ENCODE measurements around the gene CUX1. TPM values are rescaled to one million over a fixed set of nuclear protein-coding genes. Genes with fewer than 3 reads are reported as not detected.

The CUX1 gene
- total and polyA plus RNA-seq, 12 donors: 34.5 to 176 (median 145) TPM

- no peaks in the 10 kb centered on the region for H3K36me3 ChIP-seq
- H3K9me3 ChIP-seq: no peaks in the 10 kb centered on the region
- no peak overlapping the region for H3K27ac ChIP-seq
- H3K27me3 ChIP-seq: no peaks in the 10 kb centered on the region
- intact Hi-C loops (cut with DNase I): loop anchor here in 1 of 10 donors (10.0 kb wide), 1 partner anchor 47 kb away; no protein-coding TSS in a partner anchor
- H3K4me1 ChIP-seq: peaks cover 8 to 66% (median 17%) of the 10 kb centered on the region in 9 donors
- no peak for DNase-seq
- WGBS, 2 donors: 92 to 93% methylated on average over 9 of the region's 9 CpGs
- H3K4me3 ChIP-seq: no peak overlapping the region
- ATAC-seq: no peak
- TF ChIP-seq, protein P1, sequence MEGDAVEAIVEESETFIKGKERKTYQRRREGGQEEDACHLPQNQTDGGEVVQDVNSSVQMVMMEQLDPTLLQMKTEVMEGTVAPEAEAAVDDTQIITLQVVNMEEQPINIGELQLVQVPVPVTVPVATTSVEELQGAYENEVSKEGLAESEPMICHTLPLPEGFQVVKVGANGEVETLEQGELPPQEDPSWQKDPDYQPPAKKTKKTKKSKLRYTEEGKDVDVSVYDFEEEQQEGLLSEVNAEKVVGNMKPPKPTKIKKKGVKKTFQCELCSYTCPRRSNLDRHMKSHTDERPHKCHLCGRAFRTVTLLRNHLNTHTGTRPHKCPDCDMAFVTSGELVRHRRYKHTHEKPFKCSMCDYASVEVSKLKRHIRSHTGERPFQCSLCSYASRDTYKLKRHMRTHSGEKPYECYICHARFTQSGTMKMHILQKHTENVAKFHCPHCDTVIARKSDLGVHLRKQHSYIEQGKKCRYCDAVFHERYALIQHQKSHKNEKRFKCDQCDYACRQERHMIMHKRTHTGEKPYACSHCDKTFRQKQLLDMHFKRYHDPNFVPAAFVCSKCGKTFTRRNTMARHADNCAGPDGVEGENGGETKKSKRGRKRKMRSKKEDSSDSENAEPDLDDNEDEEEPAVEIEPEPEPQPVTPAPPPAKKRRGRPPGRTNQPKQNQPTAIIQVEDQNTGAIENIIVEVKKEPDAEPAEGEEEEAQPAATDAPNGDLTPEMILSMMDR (IDR thresholded peaks at IDR 0.05): no peak
Measured at GRCh38 chr7:101871351-101871750, 53.9 kb downstream of the CUX1 start.

GRCh38 chr7:101874028-101874427, 56.6 kb downstream of the CUX1 start:
- ATAC-seq (no peak), DNase-seq (no peak)
- no peaks in the 10 kb centered on the region for H3K27me3 ChIP-seq
- no peaks in the 10 kb centered on the region for H3K36me3 ChIP-seq
- WGBS, 2 donors: 51 to 52% methylated on average over 5 of the region's 5 CpGs
- intact Hi-C loops (cut with DNase I): loop anchor here in 1 of 10 donors (10.0 kb wide), 1 partner anchor 49 kb away; no protein-coding TSS in a partner anchor
- peak overlapping the region in 2 of 10 donors; percentile 26 to 68 for H3K27ac ChIP-seq
- TF ChIP-seq, protein P1 (IDR thresholded peaks at IDR 0.05): no peak
- H3K9me3 ChIP-seq: no peaks in the 10 kb centered on the region
- H3K4me1 ChIP-seq: peaks cover 8 to 57% (median 21%) of the 10 kb centered on the region in 9 donors
- H3K4me3 ChIP-seq: no peak overlapping the region

DNA sequence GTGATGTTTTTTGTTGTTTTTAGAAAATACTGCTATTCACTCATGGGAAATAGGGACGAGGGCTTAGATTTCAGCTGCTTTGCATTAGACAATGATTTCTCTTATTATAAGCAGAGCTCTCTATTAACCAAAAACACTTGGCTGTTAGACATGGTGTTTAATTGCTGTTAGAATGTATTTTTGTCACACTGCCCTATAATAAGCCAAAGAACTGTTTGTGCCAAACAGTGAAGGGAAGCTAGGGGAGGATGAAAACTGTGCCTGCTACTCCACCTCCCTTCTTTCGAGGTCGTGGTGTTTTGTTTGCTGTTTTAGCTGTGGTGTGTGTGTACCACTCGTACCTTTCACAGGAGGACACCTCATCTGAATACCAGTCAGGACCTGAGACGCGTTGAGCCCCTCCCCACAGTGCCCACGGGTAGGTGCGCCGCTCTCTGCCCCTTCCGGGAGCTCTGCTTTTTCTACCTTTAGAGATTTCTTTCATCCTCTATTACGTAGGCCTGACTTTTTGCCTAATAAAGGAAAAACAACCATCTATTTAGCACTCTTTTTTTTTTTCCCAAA, 57.9 kb downstream of the CUX1 start:
- TF ChIP-seq, protein P1 (IDR thresholded peaks at IDR 0.05): no peak
- Histone ChIP-seq H3K9me3 (no peaks in the 10 kb centered on the region), H3K4me1 (peaks cover 8 to 55% (median 23%) of the 10 kb centered on the region in 9 donors), H3K4me3 (no peak overlapping the region), H3K27me3 (no peaks in the 10 kb centered on the region), H3K27ac (peak overlapping the region; percentile 5 to 68 (median 52)), H3K36me3 (no peaks in the 10 kb centered on the region)
- DNase-seq (no peak), ATAC-seq (peak in 7 of 8 donors; percentile 42 to 89 (median 59))
- intact Hi-C loops (cut with DNase I): loop anchor here in 1 of 10 donors (10.0 kb wide), 1 partner anchor 51 kb away; no protein-coding TSS in a partner anchor
- WGBS, 2 donors: 43 to 68% methylated on average over 11 of the region's 11 CpGs

DNA sequence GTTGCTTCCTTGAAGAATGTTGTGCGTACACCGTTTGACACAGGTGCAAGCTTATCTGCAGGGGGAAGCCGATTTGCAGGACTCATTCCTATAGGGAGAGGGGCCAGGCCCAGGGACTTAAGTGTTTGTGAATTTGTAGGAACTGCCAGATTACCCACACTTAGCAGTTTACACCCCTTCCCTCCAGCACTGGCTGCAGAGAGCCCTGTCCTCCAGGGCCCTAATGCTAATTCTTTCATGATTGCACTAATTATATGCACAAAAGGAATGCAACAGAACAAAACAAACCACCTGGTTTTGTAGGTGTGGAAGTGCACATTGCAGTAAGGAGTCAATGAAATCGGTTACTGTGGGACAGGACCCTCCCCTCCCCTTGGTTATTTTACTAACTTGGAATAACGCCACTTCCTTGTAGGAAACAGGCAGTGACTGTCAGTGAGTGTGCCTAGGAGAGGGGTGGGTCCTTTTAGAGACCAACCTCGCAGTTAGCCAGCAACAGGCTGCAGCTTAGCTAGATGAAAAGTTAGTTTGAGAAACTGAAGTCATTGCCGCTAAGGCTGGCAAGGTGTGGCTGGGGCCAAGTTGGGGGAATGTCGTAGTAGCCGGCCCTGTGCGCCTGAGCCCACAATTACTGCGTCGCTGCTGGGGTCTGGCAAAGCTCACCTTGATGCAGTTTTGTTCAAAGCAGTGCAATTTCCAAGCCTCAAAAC, 60.6 kb downstream of the CUX1 start:
- no peak overlapping the region for H3K27ac ChIP-seq
- peaks cover 19 to 72% (median 47%) of the 10 kb centered on the region in 9 donors for H3K4me1 ChIP-seq
- H3K27me3 ChIP-seq: no peaks in the 10 kb centered on the region
- intact Hi-C loops (cut with DNase I): loop anchor here in 1 of 10 donors (10.0 kb wide), 1 partner anchor 53 kb away; no protein-coding TSS in a partner anchor
- TF ChIP-seq, protein P1 (IDR thresholded peaks at IDR 0.05): no peak
- H3K36me3 ChIP-seq: no peaks in the 10 kb centered on the region
- no peak overlapping the region for H3K4me3 ChIP-seq
- no peaks in the 10 kb centered on the region for H3K9me3 ChIP-seq
- ATAC-seq (no peak), DNase-seq (no peak)
- 85 to 86% methylated on average over 12 of the region's 12 CpGs for WGBS, 2 donors

Data from heart right ventricle (tissue), 16 donors.